K562 (cell line): Measurements from ENCODE around the gene SLC26A2. TPM values are rescaled to one million over a fixed set of nuclear protein-coding genes. Genes with fewer than 3 reads are reported as not detected.

Source experiments
- C11orf30 ChIP-seq: fragments of 450-650 bp; IDR thresholded peaks from 2 replicates; pipeline ENCODE4 v1.6.1; 2016; ENCODE audit warnings: low read depth, mild to moderate bottlenecking
- DMBX1 ChIP-seq: fragments of 250-450 bp; sonication (Bioruptor Pico); IDR thresholded peaks from 2 replicates; pipeline ENCODE4 v1.8.0; 2022; ENCODE audit warnings: inconsistent platforms, mild to moderate bottlenecking, moderate library complexity, borderline replicate concordance
- MECOM ChIP-seq: fragments of 250-450 bp; sonication (Bioruptor Pico); IDR thresholded peaks from 2 replicates; pipeline ENCODE4 v1.8.0; 2022; ENCODE audit warnings: inconsistent platforms
- RBBP5 ChIP-seq: fragments of 200-600 bp; sonication (generic); IDR thresholded peaks from 2 replicates; pipeline ENCODE4 v1.6.1; 2012; ENCODE audit warnings: borderline replicate concordance, mild to moderate bottlenecking, low read length, control low read depth, inconsistent platforms; ENCODE audit not compliant: insufficient read depth, poor library complexity, severe bottlenecking
- SMAD4 ChIP-seq: fragments of 250-450 bp; sonication (Bioruptor Pico); conservative IDR thresholded peaks from 2 replicates; pipeline ENCODE4 v1.8.0; 2021; ENCODE audit warnings: inconsistent platforms, mild to moderate bottlenecking, moderate library complexity
- TSHZ1 ChIP-seq: fragments of 250-450 bp; sonication (Bioruptor Pico); IDR thresholded peaks from 2 replicates; pipeline ENCODE4 v1.4.0; 2020; ENCODE audit warnings: mild to moderate bottlenecking, moderate library complexity
- ZBTB1 ChIP-seq: sonication (generic); formaldehyde crosslinking; IDR thresholded peaks from 2 replicates; pipeline ENCODE4 v1.8.1; 2023; ENCODE audit warnings: missing genetic modification reagents, low read depth, mild to moderate bottlenecking, borderline replicate concordance
- ZNF311 ChIP-seq: fragments of 250-450 bp; sonication (Bioruptor Pico); IDR thresholded peaks from 2 replicates; pipeline ENCODE4 v1.4.0; 2020; ENCODE audit warnings: mild to moderate bottlenecking, moderate library complexity
- ZNF592 ChIP-seq: fragments of 450-650 bp; IDR thresholded peaks from 2 replicates; pipeline ENCODE4 v1.6.1; 2017; ENCODE audit warnings: antibody characterized with exemption, mild to moderate bottlenecking
- ZNF609 ChIP-seq: sonication (generic); formaldehyde crosslinking; IDR thresholded peaks from 2 replicates; pipeline ENCODE4 v1.8.1; 2023; ENCODE audit warnings: missing genetic modification reagents, mild to moderate bottlenecking, borderline replicate concordance
- polyA plus RNA-seq, 8 experiments: library from polyadenylated mRNA; depleted of rRNA in 4 of 8; stranded (reverse) in 5 of 8; unstranded in 3 of 8; fragments of >200 nt; fragmentation: Nextera tagmentation in 2 of 8; fragmentation: Illumina TruSeq in 1 of 8; extraction: Ambion mirVana in 2 of 8; extraction: Trizol in 1 of 8; gene quantifications; 2 replicates each; pipeline versions ENCODE4 v1.2.1 to v1.2.3, GENCODE V29; 2011 to 2014; ENCODE audit warnings: inconsistent platforms in 1 of 8, missing spikeins in 1 of 8
- total RNA-seq, 7 experiments: library from RNA; depleted of rRNA in 6 of 7; stranded (reverse); fragments of >200 nt in 6 of 7; fragmentation: Illumina TruSeq in 2 of 7; extraction: Trizol in 2 of 7; gene quantifications; 2 replicates each; pipeline versions ENCODE4 v1.2.1 to v1.2.3, GENCODE V29; 2011 to 2021; ENCODE audit warnings: low replicate concordance in 1 of 7

Gene SLC26A2
- total and polyA plus RNA-seq, 9 of the 15 experiments (the other 6 are each of a cell fraction or from before 2014, with no cell fraction given) = 1.1 to 6.3 (median 3.6) TPM

- TF ChIP-seq ZNF609 (CRISPR knock-in tag) = no peak
- peak; percentile 94 for TF ChIP-seq ZNF592
- TF ChIP-seq SMAD4 (CRISPR knock-in tag) = peak; percentile 85
- TF ChIP-seq C11orf30 = peak; percentile 53; the same call in 1 of the 2 replicates
- peak; percentile 88 for TF ChIP-seq DMBX1 (CRISPR knock-in tag)
- TF ChIP-seq ZBTB1 (CRISPR knock-in tag) = no peak
- TF ChIP-seq ZNF311 (CRISPR knock-in tag) = 0 out of 2 replicates have a peak, but pooled peaks have one; percentile 51
- no peak for TF ChIP-seq RBBP5
- 0 out of 2 replicates have a peak, but pooled peaks have one; percentile 23 for TF ChIP-seq TSHZ1 (CRISPR knock-in tag)
- TF ChIP-seq MECOM = peak; percentile 81; the same call in 1 of the 2 replicates
Observed at GRCh38 chr5:149938791-149939358, 21.7 kb upstream of the SLC26A2 start (continued).
